SU-DHL-6 (cell line): ENCODE measurements around the gene TWF1.

ENCODE experiments used
- EZH2phosphoT487 ChIP-seq: fragments of 200-600 bp; sonication (generic), shearing (Covaris generic); conservative IDR thresholded peaks from 2 replicates; pipeline ENCODE4 v1.6.1; 2018; ENCODE audit warnings: mild to moderate bottlenecking, antibody characterized with exemption, low read length, moderate library complexity, mixed read lengths
- TF ChIP-seq, protein P1 (sequence below): fragments of 200-600 bp; sonication (generic); IDR thresholded peaks from one replicate; pipeline ENCODE4 v1.5.1; 2017; ENCODE audit warnings: antibody characterized with exemption, mild to moderate bottlenecking, low read length, moderate library complexity; ENCODE audit not compliant: insufficient read depth, poor library complexity, severe bottlenecking

DNA sequence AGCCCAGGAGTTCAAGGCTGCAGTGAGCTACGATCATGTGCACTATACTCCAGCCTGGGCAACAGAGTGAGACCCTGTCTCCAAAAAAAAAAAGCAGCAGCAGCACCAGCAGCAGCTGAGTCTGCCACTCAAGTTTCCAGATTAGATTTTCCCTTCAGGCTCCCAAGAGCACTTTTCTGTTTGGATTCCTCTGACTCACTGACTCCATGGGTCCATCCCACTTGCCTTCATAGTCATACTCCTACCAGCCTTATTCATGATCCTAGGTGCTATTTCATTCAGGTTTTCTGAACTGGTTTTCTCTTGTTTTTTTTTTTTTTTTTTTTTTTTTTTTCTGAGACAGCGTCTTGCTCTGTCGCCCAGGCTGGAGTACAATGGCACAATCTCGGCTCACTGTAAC lies 6.8 kb upstream of the TWF1 start:
- TF ChIP-seq, protein P1, sequence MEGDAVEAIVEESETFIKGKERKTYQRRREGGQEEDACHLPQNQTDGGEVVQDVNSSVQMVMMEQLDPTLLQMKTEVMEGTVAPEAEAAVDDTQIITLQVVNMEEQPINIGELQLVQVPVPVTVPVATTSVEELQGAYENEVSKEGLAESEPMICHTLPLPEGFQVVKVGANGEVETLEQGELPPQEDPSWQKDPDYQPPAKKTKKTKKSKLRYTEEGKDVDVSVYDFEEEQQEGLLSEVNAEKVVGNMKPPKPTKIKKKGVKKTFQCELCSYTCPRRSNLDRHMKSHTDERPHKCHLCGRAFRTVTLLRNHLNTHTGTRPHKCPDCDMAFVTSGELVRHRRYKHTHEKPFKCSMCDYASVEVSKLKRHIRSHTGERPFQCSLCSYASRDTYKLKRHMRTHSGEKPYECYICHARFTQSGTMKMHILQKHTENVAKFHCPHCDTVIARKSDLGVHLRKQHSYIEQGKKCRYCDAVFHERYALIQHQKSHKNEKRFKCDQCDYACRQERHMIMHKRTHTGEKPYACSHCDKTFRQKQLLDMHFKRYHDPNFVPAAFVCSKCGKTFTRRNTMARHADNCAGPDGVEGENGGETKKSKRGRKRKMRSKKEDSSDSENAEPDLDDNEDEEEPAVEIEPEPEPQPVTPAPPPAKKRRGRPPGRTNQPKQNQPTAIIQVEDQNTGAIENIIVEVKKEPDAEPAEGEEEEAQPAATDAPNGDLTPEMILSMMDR = no peak
- TF ChIP-seq EZH2phosphoT487 = no peak
